ENCODE data around the gene GAB1.

The GAB1 gene

DNA sequence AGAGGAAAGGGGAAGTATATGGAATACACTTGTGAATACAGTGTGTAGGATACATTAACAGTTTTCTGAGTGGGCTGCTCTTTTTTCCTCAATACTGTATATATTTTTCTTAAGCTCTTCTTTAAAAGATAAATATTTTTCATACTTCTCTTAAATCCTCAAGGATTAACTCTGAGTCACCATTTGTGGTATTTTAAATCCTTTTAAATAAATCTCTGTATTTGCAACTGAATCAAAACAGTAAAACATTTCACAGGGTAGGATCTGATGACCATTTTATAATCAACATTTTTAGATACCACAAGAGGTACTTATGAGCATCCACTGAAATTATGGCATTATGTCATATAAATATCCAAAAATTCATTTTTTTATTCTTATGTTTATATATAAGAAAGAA, 87.6 kb downstream of the GAB1 start:
- no peak for DNase-seq

DNA sequence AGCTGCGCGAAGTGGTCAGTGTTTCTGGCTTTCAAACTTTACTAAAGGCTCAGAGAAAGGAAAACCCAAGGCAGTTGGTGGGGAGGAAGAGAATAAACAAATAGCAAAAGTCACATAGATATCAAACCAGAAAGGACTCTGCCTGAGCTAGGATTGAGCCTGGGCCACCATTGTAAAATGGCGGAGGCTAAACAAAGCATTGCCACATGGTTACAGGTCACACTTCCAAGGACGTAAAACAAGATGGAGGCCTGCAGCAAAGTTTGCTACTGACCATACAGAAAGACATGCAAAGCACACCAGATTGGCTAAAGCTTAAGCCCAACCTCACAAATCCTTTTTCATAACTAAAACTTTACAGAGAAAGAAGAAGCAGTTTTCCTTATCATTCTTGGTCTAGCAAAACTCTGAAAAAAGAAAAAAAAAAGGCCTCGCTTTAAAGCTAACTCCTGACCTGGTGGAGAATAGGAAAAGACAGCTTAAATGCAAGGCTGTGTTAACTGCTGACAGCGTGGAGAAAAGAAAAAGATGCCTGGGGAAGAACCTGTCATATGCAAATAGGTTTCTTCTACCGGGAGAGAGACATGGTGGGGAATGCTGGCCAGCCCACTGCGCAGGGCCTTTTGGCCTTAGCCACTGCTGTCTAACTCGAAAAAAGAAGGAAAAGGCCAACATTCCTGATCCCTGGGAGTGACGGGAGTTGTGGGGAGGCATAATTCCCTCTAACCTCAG, 95.0 kb downstream of the GAB1 start:
- DNase-seq, result no peak

DNA sequence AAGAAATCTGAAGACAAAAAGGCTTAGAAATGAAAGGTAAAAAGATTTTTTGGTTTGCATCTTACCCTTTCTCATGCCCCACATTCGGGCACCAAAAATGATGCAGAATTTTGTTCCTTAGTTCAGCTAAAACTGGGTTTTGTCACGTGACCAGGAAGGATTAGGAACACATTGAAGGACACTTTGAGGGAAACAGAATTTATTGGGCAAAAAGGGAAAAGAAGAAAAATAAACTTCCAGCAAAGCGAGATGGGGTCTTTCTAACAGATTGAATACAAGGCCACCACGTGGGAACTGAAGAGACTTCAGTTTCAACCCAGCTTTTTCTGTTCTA, 95.5 kb downstream of the GAB1 start:
- no peak for DNase-seq

- DNase-seq, result no peak
Observed at GRCh38 chr4:143433231-143433630, 96.6 kb downstream of the GAB1 start.

DNA sequence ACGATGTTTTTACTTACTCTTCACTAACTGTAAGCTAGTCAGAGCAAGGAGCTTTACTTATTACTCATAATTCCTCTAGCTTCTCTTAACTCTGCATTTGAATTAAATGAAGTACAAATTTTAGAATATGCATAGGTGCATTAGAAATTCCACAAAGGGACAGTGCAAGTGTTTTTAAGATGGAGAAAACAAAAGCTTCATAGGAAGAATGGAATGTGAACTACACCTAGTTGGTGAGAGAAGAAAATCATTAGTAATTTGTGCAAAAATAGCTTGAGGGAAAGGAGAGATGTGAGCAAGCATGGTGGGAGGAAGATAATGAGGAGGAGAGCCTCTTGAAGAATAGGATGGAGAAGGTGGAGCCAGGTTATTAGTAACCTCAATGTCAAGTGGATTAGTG, 99.3 kb downstream of the GAB1 start:
- DNase-seq, result no peak

GRCh38 chr4:143437476-143437875, 100.8 kb downstream of the GAB1 start:
- DNase-seq, result no peak

- no peak for DNase-seq
Observed at GRCh38 chr4:143437937-143438336, 101.3 kb downstream of the GAB1 start.

DNA sequence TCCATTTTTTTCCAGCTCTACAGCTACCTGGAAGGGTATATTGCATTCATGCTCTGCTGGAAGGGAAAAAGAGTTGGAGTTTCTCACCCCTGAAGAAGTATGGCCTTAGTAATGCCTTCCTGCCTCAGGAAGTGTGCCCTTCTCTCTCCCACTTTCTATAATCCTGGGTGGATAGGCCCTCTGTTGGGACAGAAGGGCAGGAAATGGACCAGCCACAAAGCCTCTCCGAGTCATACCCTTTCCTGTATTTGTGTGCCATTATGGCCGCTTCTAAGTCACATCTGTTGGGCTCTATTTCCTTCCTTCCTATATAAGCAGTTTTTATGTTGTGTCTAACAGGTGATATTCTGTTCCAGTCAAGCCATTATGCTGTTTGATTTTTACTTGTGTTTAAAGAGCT, 102.0 kb downstream of the GAB1 start:
- DNase-seq, result no peak

DNA sequence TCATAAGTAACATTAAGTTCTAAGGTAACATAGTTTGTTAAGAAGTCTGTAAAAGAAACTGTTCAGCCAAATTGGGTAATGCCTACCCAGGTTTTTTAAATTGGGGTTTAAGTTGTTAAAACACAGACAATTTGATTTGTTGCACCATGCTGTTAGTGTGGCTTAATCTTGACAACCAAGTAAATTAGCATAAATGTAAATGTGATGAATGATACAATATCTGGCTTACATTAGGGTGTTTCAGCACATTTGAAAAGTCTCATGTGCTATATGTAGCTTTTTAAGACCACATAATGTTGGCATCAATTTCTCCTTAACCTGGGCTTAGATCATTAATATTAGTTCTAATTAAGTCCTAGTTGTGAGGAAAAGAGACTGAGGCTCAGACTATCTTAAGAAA, 104.4 kb downstream of the GAB1 start:
- no peak for DNase-seq

DNA sequence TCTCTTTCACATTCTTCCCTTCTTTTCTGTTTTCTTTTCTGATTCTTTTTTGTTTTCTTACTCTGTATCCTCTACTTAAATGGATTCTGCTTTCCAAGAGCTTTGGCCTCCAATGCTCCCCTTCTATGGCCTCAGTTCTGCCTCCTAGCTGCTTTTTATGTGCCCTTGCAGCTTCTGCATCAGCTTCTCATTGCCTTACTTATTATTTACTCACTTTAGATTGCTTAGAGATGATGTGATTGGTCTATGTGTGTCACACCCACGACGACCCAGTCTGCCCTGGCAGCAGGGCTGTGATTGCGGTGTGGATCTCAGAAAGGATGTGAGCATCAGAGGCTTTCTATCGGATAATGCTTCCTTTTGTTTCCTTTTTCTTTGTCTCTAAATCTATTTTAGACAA, 105.0 kb downstream of the GAB1 start:
- no peak for DNase-seq

DNA sequence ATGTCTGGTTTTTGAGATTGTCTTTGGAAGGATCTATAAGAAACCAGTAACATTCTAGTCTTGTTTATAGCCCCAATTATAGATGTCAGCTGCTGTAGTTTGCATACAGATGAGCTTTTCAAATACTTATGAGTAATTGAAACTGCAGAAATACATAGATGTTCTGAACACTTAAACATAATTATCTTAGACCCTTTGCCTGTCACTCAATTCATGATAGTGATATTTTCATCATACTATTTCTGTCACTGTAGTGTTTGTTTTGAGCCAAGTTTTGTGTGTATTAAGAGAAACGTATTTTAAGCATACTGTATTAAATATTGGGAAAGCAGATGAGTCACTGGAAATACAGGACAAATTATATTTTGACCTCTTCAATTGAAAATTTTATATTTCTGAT, 107.1 kb downstream of the GAB1 start:
- DNase-seq, result no peak

DNA sequence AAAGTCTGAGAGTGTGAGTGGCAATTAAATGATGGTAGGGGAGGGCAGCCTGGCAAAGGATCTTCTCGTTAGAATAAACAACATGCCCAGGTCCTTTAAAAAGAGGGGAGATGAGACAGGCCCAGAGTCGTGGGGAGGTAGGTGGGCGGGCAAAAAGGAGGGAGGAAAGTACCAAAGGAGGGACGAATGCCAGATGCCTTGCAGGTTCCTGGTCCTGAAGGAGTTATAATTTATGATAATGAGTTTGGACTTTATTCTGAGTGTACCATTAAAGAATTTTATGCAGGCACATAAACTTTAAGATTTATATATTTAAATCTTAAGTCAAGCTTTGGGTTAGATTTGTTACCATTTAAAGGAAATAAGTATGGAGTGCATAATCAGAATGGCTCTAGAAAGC, 114.5 kb downstream of the GAB1 start:
- no peak for DNase-seq

- DNase-seq, result no peak
Observed at GRCh38 chr4:143455211-143455610, 118.5 kb downstream of the GAB1 start.

- no peak for DNase-seq
Observed at GRCh38 chr4:143458966-143459365, 122.3 kb downstream of the GAB1 start.

GRCh38 chr4:143473334-143474126, 136.9 kb downstream of the GAB1 start:
- DNase-seq, result no peak

DNA sequence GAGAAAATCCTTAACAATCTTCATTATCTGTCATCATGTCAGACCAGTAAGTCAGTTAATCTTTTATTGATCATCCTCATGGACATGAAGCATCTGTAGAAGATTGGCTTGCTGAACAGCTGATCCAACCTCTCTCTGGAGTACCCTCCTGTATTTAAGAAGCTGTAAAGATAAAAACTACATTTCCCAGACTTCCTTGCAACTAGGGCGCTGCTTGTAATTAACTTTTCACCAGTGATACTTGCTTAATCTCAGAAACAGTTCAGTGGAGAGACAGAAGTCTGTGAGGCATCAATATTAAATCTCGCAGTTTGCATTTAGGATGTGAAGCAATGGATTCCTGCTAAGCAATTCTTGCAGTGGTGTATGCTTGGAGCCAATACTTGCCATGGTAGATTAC, 140.8 kb downstream of the GAB1 start:
- no peak for DNase-seq

GRCh38 chr4:143481361-143481760, 144.7 kb downstream of the GAB1 start:
- DNase-seq, result no peak

DNA sequence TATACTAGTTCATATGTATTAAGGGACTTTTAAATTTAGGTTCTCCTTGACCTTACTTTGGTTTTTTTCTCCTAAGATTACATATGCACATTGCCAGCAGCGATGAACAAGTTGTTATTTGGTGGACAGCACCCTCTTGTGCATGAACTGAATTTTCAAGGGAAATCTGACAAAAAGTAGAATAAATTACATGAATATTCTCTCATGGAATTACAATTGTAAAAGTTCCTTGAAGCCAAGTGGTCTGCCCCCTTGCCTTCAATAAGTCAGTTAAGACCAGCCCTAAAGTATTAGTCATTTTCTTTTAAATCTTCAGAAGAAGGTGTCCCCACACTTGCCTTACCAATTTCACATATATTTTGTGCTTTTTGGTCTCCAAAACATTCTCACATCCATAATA, 146.2 kb downstream of the GAB1 start:
- DNase-seq, result no peak

GRCh38 chr4:143486314-143486713, 149.6 kb downstream of the GAB1 start:
- no peak for DNase-seq

DNA sequence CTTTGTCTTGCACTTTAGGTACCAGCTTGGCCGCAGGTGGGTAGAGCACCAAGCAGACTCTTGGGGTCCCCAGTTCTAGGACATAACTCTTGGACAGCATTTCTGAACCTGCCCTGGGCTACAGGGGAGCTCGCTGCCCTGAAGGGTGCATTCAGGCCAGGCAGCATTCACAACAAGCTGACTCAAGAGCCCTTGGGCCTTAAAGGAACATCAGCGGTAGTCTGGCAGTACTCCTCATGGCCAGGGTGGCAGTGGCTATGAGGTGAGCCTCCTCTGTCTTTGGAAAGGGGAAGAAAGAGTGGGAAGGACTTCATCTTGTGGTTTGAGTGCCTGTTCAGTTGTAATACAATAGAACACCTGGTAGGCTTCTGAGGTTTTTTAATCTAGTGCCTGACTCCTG, 152.0 kb downstream of the GAB1 start:
- no peak for DNase-seq

DNA sequence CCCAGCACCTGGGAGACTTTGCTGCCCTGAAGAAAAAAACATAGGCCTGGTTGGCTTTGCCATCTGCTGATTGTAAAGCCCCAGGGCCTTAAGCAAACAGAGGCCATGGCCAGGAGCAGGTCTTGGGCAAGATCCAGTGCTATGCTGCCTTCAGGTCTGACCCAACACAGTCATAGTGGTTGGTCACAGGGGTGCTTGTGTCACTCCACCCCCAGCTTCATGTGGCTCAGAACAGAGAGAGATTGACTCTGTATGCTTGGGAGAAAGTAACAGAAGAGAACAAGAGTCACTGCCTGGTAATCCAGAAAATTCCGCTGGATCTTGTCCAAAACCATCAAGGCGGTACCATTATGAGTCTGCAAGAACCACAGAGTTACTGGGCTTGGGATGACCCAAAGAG, 152.4 kb downstream of the GAB1 start:
- no peak for DNase-seq

DNA sequence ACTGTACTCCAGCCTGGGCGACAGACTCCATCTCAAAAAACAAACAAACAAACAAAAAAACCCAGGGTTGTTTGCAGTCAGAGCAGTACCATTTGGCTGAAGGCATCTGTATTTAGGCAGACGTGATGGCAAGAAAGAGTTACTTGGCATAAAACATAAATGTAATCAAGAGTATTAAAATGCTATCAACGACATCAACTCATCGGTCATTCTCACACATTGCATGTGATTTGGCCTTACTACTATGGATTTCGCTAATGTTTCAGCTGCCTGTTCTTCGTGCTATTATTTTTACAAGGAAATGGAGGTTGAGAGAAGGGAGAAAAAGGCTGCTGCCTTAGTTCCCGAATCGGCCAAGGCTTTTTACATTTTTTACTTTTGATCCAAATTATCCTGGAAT, 161.3 kb downstream of the GAB1 start:
- no peak for DNase-seq

DNA sequence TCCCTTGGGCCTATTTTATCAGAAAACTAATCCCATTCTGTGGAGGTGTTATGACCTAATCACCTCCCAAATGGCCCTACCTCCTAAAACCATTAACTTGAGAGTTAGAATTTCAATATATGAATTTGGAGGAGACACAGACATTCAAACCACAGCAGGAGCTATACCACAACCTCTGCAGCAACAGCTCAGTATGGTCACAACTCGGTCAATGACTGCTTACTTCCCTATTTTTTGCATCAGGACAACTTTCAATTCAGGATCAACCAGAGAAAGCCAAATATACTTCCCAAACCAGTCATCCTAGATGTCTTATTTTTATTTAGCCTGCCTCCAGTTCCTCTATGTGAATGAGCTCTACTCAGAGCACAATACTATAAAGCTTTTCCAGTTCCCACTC, 165.6 kb downstream of the GAB1 start:
- no peak for DNase-seq

DNA sequence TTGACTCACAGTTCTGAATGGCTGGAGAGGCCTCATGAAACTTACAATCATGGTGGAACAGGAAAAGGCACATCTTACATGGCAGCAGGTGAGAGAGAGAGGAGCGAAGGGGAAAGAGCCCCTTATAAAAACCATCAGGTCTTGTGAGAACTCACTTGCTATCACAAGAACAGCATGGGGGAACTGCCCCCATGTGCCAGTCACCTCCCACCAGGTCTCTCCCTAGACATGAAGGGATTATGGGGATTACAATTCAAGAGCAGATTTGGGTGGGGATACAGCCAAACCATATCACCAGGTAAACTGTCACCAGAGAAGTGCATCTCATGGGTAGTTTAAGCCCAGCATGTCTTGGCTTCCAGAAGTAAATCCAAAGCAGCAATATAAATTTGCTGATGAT, 169.4 kb downstream of the GAB1 start:
- no peak for DNase-seq

- no peak for DNase-seq
Observed at GRCh38 chr4:143511906-143512305, 175.2 kb downstream of the GAB1 start.
